ENCODE data around the gene CIT.
"Not testable (repeated sequence)": the region's sequence is repeated elsewhere in the genome, so short reads cannot be mapped to it uniquely, and the experiment has no call there.

Gene CIT

DNA sequence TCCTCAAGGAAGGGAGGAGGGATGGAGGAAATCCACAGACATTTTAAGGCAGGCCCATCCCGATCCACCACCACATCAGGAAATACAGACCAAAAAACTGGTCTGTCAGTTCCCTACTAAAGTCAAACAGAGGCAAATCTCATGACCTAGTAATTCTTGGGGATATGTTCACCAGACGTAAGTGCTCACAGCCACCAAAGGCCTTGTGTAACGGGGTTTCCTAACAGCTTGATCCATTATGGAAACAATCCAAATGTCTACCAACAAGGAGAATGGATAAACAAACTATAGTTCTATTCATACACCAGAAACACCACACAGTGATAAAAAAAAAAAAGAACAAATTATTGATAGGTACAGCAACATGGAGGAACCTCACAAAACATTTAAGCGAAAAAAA is 136.3 kb downstream of the CIT start:
- DNase-seq (ENCODE audit: low read depth in 2 of 2): no peak

DNA sequence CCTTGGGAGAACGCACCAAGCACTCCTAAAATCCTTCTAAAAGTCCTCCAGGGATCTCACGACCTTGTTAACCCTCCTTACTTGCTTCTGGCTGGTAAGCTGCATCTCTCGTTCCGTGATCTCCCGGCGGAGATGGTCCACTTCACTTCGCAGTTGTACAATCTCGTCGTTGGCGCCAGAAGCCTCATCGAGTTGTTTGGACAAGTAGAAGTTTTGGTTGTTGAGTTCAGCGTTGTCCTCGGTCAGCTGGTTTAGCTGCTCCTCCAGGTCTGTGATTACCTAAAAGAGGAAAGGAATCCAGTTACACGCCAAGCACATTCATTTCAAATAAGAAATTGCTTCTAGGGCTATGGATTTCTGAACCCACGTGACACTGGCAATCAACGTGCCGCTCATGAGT is 142.0 kb downstream of the CIT start:
- no peak for DNase-seq (ENCODE audit: low read depth in 2 of 2)

- DNase-seq (ENCODE audit: low read depth in 2 of 2): no peak
These were observed 146.7 kb downstream of the CIT start for GRCh38 chr12:119730381-119730780.

- no peak for DNase-seq (ENCODE audit: low read depth in 2 of 2)
These were observed 147.2 kb downstream of the CIT start for GRCh38 chr12:119729871-119730270.

- DNase-seq (ENCODE audit: low read depth in 2 of 2): no peak
These were observed 148.7 kb downstream of the CIT start for GRCh38 chr12:119728444-119728745.

DNA sequence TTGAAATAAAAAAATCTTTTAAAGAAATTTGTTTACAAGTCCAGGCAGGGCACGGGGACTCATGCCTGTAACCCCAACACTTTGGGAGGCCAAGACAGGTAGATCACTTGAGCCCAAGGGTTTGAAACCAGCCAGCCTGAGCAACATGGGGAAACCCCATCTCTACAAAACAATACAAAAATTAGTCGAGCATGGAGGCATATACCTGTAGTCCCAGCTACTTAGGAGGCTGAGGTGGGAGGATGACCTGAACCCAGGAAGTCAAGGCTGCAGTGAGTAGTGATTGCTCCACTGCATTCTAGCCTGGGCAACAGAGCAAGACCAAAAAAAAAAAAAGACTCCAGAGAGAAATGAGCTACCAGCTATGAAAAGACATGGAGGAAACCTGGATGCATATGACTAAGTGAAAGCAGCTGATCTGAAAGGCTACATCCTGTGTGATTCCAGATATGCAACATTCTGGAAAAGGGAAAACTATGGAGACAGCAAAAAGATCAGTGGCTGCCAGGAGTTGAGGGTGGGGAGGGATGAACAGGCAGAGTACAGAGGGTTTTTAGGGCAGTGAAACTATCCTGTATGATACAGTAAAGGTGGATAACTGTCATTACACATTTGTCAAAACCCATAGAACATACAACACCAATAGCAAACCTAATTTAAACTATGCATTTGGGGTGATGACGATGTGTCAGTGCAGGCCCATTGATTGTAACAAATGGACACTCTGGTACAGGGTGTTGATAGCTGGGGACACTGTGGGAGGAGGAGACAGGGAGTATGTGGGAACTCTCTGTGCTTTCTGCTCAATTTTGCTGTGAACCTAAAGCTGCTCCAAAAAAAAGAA is 149.3 kb downstream of the CIT start:
- no peak for DNase-seq (ENCODE audit: low read depth in 2 of 2)

DNA sequence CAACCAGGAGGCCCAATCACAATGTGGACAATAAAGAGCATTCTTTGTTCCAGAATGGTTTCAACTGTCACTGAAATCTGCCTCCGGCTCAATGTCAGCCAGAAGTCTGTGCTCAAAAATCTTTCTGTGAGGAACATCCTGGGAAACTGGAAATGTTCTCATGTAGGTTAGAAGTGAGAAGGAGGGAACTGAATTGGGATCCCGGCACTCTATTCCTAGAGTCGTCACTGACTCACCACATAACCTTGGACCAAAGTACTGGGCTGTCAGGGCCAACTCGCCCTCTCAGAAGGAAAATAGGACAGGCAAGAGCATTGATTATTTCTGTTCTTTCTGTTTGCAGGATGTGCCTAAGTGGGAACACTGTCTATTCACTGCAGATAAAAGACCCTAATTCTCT is 151.6 kb downstream of the CIT start:
- no peak for DNase-seq (ENCODE audit: low read depth in 2 of 2)

DNA sequence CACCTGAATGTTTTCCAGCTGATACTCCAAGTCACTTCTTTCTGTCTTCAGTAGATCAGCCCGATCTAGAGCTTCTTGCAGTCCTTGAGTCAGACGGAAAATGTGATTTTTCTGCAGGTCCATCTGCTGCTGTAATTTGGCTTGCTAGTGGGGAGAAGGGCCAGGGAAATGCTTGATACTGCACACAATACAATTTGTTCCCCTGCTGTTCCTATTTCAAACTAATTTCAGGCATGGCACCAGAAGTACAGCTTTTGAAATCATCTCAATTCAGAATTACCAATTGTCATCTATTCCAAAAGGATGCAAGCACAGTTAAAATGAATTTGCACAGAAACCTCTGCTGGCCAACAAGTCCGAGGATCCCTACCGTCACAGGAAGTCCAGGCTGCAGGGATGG is 155.8 kb downstream of the CIT start:
- DNase-seq (ENCODE audit: low read depth in 2 of 2): no peak

DNA sequence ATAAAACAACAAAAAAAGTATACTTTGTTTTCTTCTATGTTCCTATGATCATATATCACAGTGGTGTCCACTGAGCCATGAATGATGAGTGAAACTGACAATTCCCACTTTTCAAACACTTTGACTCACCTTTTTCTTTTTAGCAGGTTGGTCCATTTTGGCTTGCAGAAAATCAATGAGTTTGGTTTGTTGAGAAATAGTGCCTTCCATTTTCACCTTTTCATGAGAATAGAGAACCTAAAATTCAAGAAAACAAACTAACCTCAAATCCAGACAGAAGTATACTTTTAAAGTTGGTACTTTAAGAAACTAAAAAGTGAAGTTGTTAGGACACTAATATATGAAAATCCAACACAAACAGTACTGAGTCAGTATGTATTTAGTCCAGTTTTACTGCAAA is 156.8 kb downstream of the CIT start:
- DNase-seq (ENCODE audit: low read depth in 2 of 2): no peak

DNA sequence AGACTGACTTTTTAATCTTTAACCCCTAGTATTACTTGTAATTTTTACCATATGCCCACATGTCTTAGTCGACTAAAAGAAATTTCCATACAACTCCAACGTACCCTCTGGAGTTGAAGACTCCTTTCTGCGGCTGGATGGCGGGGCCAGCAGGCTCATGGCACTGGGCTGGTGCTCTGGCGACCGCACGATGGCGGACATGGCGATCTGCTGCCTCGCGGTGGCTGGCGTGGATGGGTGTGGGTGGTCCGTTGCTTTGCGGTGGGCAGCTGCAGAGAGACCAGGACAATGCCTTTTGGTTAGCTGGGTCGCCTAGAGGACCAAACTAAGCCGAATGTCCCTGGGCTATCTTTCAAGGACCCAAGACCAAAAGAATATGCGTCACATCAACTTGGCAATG is 159.0 kb downstream of the CIT start:
- DNase-seq (ENCODE audit: low read depth in 2 of 2): no peak

DNA sequence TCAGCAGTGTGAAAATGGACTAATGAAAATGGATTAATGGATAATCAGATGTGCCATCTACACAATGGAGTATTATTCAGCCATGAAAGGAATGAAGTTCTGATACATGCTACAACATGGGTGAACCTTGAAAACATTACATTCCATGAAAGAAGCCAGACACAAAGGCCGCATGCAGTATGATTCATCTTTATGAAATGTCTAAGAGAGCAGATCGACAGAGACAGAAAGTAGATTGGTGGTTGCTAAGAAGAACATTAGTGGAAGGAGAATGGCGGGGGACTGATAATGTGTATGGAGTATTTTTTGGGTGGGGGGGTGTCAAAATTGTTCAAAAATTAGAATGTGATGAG is 161.9 kb downstream of the CIT start:
- DNase-seq (ENCODE audit: low read depth in 2 of 2): no peak

- no peak for DNase-seq (ENCODE audit: low read depth in 2 of 2)
These were observed 162.4 kb downstream of the CIT start for GRCh38 chr12:119714614-119715267.

GRCh38 chr12:119713551-119714031 is 163.5 kb downstream of the CIT start:
- no peak for DNase-seq (ENCODE audit: low read depth in 2 of 2)

GRCh38 chr12:119712721-119713120 is 164.4 kb downstream of the CIT start:
- no peak for DNase-seq (ENCODE audit: low read depth in 2 of 2)

- no peak for DNase-seq (ENCODE audit: low read depth in 2 of 2)
These were observed 165.4 kb downstream of the CIT start for GRCh38 chr12:119711693-119712092.

GRCh38 chr12:119710965-119711551 is 166.1 kb downstream of the CIT start:
- no peak for DNase-seq (ENCODE audit: low read depth in 2 of 2)

GRCh38 chr12:119710374-119710964 is 166.7 kb downstream of the CIT start:
- DNase-seq (ENCODE audit: low read depth in 2 of 2): no peak

- DNase-seq (ENCODE audit: low read depth in 2 of 2): not testable (repeated sequence)
These were observed 170.7 kb downstream of the CIT start for GRCh38 chr12:119706427-119706826.

DNA sequence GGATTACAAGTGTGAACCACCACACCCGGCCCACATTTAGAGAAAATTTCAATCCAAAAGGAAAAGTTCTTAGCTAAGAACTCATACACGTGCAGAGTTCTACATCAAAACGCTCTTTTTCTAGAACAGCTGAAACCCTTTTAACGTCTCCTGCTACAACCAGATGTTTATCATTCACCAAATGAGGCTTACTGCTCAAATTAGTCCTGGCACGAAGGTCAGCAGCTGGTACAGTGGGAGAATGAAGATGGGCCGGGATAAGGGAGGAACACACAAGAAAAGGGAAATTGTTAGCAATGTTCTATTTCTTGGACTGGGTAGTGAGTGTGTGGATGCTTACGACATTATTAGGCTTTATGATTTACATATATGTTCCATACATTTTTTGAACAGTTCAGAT is 171.9 kb downstream of the CIT start:
- DNase-seq (ENCODE audit: low read depth in 2 of 2): no peak

DNA sequence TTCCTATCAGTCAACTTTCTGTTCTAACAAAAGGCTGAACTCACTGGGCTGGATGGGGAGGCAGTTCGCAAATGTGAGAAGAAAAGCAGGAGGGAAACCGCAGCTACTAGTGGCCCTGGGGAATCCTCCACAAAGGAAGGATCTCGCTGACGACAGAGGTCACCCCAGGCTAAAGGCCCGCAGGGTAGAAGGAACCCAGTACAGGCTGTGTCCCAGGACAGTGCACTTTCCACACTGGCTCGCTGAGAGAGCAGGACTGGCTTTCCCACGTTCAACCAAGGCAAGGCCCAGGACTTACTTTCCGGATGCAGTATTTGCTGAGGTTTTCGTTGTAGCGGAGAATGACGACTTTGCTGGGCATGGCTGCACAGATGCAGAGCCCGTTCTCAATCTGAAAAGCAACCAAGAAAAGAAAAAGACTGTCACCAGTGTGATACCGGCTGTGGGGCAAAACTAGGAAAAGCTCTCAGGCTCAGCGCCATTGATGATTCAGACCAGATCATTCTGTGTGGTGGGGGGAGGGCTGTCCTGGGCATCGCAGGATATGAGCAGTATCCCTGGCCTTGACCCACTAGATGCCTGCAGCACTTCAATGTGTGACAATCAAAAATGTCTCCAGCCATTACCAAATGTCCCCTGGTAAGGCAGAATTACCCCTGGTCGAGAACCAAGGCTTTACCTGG is 172.9 kb downstream of the CIT start:
- no peak for DNase-seq (ENCODE audit: low read depth in 2 of 2)

DNA sequence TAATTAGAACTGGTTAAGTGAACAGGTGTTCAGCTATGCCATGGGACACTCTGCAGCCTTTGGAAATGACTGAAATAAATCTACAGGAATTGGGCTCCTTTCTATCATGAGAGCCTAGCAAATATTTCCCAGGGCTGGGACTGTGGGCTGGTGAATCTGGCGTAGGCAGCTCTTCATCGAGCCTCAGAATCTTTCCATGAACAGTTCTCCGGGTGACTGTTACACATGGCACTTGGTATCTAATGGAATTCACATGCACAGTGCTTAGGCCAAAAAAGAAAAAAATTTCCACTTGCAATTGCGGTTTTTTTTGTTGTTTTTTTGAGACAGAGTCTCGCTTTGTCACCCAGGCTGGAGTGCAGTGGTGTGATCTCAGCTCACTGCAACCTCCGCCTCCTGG is 177.0 kb downstream of the CIT start:
- no peak for DNase-seq (ENCODE audit: low read depth in 2 of 2)

- no peak for DNase-seq (ENCODE audit: low read depth in 2 of 2)
These were observed 177.8 kb downstream of the CIT start for GRCh38 chr12:119699199-119699760.

Measured in stimulated activated CD4-positive, alpha-beta T cell treated with anti-CD3 and anti-CD28 coated beads, Interleukin-1b, Interleukin-23, amount 100 ng/mL, for 1 hour (primary cell).